Effector CD4-positive, alpha-beta T cell (primary cell): ENCODE measurements around the gene ENO2.
"Not testable (repeated sequence)": the region's sequence is repeated elsewhere in the genome, so short reads cannot be mapped to it uniquely, and the experiment has no call there.

ENCODE experiments used
- DNase-seq: peaks from one replicate; pipeline ENCODE4 v3.0.0-alpha.2; 2020
- total RNA-seq: gene quantifications from one replicate; lab custom pipeline; 2026; lab: John Stamatoyannopoulos, UW

The ENO2 gene
- 65.1 reads per million, percentile 74 among the genes with 10 or more reads in this experiment for total RNA-seq

DNA sequence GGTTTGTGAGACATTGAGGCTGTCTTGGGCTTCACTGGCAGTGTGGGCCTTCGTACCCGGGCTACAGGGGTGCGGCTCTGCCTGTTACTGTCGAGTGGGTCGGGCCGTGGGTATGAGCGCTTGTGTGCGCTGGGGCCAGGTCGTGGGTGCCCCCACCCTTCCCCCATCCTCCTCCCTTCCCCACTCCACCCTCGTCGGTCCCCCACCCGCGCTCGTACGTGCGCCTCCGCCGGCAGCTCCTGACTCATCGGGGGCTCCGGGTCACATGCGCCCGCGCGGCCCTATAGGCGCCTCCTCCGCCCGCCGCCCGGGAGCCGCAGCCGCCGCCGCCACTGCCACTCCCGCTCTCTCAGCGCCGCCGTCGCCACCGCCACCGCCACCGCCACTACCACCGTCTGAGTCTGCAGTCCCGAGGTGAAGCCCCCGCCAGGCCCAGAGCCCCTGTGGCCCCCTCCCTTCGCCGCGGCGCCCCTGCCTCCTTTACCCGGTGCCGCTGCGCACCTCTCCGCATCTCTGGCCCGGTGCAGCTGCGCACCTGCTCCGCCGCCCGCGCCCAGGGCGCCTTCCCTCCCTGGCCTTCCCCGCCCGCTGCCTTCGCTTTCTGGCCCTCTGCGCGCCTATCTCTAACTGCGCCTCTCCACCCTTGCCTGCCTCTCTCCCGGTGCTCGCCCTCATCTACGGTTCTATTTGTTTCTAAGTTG, at the start of gene ENO2:
TSS of gene ENO2 (plus strand) at position 335 of the 701 bp plus-strand sequence. CDS start 1,253 bp downstream, outside the sequence.
- peak; percentile 82 for DNase-seq

GRCh38 chr12:6865307-6865706, 49.1 kb upstream of the ENO2 start:
- not testable (repeated sequence) for DNase-seq

DNA sequence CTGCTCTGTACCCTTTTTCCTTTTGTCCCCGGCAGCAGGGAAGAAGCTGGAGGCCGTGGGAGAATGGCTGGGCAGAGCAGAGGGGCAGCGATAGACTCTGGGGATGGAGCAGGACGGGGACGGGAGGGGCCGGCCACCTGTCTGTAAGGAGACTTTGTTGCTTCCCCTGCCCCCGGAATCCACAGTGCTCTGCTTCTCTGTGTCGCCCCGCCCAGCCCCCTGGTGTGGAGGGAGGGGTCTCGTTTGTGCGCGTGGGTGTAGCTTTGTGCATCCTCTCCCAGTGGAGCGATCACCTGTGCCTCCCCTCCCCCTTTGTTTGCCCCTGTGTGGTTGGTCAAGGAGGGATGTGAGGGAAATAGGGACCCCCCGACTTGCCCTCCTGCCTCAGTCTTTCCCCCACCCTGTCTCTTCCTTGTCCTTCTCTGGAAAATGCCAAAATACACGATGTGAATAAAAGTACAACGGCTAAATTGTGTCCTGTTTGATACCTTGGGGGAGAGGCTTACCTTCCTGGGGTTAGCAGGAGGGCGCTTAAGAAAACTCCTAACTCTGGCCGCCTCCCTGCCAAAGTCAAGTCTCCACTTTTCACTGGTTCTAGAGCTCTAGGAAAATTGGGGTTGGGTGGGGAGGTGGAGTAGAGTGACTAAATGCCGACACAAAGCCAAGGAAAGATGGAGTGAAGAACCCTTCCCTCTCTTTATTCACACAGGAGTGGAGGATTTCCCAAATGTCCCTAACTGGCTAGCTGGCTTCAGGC, 48.0 kb upstream of the ENO2 start:
- no peak for DNase-seq

- no peak for DNase-seq
Observed at GRCh38 chr12:6866920-6867412, 47.4 kb upstream of the ENO2 start.

- DNase-seq: peak; percentile 65
Observed at GRCh38 chr12:6867413-6868210, 46.8 kb upstream of the ENO2 start, which contains the start of gene TPI1. TPI1 (plus strand) TSS chr12:6867531; CDS start chr12:6867567, 36 bp downstream.

- DNase-seq: no peak
Observed at GRCh38 chr12:6868211-6869048, 46.0 kb upstream of the ENO2 start.

GRCh38 chr12:6869049-6870021, 45.0 kb upstream of the ENO2 start:
- peak; percentile 85 for DNase-seq

- DNase-seq: not testable (repeated sequence)
Observed at GRCh38 chr12:6870304-6870703, 44.1 kb upstream of the ENO2 start.

- DNase-seq: no peak
Observed at GRCh38 chr12:6871052-6871957, 43.1 kb upstream of the ENO2 start.

GRCh38 chr12:6872073-6873048, 42.0 kb upstream of the ENO2 start:
- DNase-seq: peak; percentile 77

- peak; percentile 99 for DNase-seq
Observed at GRCh38 chr12:6873094-6874014, 41.0 kb upstream of the ENO2 start, which contains the start of gene SPSB2. SPSB2 (minus strand) TSS chr12:6873303; CDS start chr12:6872901, 402 bp downstream.

DNA sequence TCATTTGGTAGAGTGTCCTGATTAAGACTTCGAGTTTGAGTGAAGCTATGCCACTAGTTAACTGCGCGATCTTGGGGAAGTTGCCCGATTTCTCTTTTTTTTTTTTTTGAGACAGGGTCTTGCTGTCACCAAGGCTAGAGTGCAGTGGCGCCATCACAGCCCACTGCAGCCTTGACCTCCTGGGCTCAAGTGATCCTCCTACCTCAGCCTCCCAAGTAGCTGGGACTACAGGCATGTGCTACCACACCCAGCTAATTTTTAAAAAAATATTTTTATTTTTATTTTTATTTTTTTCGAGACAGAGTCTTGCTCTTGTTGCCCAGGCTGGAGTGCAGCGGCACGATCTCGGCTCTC, 40.4 kb upstream of the ENO2 start:
- not testable (repeated sequence) for DNase-seq

DNA sequence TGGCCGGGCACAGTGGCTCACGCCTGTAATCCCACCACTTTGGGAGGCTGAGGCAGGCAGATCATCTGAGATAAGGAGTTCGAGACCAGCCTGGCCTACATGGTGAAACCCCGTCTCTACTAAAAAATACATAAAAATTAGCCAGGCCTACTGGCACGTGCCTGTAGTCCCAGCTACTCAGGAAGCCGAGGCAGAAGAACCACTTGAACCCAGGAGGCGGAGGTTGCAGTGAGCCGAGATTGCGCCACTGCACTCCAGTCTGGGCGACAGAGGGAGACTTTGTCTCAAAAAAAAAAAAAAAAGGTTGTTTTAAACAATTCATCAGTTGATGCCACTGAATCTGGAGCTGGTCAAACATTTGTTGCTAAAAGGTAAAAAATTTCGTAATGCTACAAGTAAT, 34.6 kb upstream of the ENO2 start:
- DNase-seq: not testable (repeated sequence)

DNA sequence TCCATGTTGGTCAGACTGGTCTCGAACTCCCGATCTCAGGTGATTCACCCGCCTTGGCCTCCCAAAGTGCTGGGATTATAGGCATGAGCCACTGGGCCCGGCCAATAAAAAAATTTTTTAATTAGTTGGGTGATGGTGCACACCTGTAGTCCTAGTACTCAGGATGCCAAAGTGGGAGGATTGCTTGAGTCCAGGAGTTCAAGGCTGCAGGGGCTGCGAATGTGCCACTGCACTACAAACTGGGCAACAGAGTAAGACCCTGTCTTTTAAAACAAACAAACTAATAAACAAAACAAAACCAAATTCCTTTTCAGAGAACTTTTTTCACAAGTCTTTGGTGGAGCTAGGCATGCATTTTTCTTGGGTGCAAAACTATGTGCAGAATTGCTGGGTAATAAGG, 31.1 kb upstream of the ENO2 start:
- DNase-seq: no peak

DNA sequence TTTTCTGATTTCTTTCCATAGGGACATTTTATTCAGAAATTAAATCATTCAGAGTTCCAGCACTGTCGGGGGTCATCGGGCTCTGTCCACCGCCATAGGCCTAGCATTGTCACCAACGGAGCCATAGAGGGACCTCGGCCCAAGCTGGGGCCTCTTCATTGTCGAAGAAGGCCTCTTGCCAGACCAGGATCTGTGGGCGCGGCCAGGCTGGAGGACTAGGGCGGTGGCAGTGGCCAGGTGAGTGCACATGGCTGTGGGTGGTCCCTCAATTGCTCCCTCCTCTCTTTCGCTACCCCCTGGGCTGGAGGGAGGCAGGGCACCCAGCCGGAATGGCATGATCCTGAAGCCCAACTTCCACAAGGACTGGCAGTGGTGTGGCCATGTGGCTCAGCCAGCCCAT, 30.7 kb upstream of the ENO2 start:
- no peak for DNase-seq

DNA sequence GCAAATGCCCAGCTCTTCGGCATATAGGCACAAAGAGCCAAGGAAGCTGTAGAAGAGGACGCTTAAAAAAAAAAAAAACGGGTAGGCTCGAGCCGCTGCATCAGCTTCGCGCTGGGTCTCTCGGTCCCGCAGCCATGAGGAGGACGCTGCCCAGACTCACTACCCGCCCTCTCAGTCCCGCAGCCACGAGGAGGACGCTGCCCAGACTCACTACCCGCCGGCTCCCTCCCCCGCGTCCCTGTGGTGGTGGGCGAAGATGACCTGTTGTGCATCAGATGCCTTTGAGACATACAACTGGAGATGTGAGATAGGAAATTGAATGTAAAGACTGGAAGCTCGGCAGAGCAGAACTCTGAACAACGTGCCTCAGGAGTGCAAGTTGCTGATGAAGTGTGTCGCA, 29.8 kb upstream of the ENO2 start:
- no peak for DNase-seq
